Stimulated activated CD8-positive, alpha-beta memory T cell treated with anti-CD3 and anti-CD28 coated beads, Interleukin-4, amount 100 ng/mL, for 24 hours (primary cell): ENCODE results near the gene CENPP.

Experiments
- DNase-seq: peaks from one replicate; pipeline ENCODE4 v3.0.0-alpha.2; 2020; ENCODE audit warnings: low read depth

The CENPP gene

DNA sequence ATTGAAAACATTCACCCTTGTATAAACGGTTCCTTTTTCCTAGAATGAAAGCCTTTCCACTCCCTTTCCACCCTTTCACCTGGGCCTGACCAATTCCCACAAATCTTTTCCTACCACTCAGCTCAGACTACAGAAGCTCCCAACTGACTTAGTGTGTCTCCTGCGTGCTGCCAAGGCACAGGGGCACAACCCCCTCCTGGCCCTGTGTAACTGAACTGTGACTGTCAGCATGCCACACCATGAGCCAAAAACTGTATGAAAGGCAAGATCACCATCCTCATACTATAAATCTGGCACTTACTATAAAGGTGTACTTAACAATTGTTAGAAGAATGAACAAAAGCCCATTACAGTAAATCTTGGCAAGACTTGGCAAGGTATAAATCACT is 12.1 kb upstream of the CENPP start:
- no peak for DNase-seq

DNA sequence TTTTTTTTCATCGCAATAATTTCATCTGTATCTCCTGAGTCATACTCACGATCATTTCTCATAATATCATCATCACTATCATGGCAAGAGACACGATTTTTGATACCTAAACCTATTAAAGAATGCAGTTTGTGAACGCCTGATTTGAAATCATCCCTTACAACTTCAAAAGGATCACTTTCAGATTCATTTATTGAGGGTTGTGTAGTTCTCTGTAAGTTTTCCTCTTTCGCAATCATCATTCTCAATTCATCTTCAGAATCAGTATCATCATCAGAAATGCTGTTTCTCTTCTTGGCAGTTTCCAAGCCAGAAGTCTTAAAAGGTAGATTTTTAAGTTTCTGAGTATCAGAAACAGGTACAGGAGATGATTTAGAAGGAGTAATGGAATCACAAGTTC is 10.3 kb upstream of the CENPP start:
- DNase-seq: no peak

DNA sequence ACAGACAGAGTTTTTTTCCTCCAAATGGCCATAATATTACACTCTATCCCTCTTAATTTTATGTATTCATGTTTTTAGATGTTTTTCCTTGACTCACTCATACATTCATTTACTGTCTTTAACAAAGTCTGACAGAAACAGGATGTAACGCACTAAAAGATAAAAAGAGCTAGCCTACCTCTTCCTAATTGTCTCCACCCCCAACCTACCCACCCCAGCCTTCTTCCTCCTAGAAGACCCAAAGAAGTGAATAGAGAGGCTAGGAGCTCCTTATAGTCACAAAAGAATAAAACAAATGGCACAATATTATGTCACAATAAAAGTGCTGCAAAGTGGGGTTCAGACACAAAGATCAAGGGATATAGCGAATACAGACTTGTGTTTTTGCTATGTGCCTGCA is 1.3 kb upstream of the CENPP start:
- no peak for DNase-seq

DNA sequence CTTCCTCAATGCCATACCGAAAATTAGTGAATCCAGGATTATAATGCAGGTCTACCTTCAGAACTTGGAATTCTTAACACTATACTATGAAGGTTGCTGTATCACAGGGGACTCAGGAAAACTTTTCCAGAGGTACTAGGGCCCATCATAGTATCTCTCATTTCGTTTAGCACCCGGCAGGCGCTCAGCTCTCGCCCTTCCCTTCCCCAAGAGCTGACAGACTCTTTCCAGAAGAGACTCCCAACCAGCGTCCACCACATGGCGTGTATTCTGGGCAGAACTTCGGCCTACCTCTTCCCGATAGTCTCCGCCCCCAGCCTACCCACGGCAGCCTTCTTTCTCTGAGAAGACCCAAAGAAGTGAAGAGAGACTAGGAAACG is 874 bp upstream of the CENPP start:
- DNase-seq: no peak

DNA sequence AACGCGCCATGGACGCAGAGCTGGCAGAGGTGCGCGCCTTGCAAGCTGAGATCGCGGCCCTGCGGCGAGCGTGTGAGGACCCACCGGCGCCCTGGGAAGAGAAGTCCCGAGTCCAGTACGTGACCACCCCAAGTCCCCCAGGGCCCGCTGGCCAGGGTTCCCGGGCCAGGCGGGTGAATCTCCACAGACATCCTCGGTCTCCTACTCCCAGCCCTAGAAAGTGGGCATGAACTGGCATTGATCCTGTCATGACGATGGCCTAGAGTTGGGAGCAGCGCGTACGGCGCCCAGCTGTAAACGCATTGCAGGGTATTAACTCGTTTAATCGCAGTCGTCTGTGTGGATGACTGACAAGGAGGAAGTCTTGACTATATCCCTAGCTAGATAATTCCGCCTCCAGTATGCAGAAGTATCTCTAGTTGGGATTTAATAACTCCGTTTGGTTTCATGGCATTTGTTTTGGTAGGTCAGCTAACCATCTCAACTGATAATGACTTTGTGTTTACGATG is 293 bp downstream of the CENPP start:
- no peak for DNase-seq

DNA sequence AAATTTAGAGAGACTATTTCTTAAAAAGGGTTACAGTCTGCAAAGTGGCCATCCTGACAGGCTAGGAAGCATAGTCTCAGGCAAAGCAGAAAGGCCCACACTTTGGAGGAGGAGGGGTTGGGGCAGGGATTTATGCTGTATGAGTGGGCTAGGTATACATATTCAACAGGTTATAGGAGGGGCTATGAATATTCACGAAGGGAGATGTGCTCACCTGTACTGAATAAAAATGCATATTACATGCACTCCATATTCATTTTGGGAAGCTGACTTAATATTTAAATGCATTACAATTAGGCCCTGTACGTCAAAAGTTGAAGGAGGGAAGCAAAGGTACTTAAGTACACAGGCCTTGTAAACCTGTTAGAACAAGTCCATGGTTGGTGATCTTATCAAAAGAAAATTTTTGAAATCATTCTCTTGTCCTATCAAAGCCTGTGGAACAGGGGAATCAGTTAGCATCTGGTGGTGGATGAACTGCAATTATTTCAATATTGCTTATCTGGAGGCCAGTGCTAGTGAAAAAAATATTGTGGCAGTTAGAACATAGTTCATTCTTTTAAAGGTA is 1.6 kb downstream of the CENPP start:
- no peak for DNase-seq

DNA sequence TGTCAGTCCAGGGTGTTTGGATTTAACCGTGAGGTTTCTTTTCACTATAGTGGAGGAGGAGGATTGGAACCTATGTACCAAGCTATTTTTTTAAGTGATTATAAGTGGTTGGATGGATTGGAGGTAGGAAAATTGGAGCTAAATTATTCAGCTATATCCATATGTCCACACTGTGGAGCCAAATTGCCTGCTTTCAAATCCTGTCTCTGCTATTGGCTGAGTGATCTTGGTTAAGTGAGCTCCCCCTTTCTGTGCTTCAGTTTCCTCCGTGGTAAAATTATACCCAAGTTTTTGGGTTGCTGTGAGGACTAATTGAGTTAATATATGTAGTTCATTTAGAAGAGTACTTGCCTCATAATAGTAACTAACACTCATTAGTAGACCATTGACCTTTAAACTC is 2.5 kb downstream of the CENPP start:
- no peak for DNase-seq

DNA sequence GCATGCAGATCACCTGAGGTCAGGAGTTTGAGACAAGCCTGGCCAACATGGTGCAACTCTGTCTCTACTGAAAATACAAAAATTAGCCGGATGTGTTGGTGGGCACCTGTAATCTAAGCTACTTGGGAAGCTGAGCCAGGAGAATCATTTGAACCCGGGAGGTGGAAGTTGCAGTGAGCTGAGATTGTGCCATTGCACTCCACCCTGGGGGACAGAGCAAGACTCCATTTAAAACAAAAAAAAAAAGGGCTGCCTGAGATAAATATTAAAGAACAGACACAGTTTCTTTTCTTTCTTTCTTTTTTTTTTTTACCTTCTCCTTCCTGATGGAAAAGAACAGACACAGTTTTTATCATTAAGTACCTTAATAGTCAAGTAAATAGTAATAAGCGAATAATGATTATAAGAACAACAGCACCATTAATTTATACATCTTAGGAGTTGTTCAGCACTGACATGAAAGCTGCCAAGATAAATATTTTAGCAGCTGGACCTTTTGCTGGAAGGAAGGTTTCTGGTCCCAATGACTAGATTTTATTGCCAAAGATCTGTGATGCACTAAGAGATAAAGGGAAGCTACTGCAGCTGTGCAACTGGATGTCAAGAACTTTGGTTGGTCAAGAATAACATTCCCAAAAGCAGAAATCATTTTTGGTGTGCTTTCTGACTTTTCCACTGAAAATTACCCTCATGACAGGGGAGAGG is 7.0 kb downstream of the CENPP start:
- no peak for DNase-seq

DNA sequence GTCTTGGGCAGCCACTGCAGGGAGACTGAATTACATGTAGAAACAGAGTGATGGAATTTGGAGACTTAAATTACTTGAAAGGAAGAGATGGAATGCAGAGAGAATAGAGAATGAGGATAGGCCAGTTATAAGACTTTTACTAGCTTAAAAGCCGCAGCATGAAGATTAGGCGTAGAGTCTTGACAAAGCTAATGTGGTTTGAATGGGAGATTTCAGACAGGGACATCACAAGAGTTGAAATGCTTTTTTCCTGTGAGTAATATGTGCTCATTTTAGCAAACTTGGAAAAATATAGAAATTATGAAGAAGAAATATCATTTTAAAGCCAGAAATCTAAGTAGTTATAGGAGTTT is 7.5 kb downstream of the CENPP start:
- no peak for DNase-seq

DNA sequence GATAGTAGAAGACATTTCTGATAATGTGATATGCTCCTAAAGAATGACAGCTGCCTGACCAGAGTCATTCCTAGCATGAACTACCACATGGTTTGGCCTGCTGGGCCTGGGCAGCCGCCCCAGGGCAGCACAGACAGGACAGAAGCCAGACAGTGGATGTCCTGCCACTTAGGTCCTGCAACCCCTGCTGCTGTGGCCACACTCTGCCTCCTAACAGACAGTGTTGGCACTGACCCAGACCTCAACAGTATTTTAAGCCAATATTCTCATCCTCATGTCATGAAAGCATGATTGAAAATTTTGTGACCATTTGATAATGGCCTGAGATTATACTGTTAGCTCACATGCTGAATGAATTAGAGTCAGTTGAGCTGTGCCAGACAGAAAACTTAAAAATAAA is 15.8 kb downstream of the CENPP start:
- DNase-seq: no peak

DNA sequence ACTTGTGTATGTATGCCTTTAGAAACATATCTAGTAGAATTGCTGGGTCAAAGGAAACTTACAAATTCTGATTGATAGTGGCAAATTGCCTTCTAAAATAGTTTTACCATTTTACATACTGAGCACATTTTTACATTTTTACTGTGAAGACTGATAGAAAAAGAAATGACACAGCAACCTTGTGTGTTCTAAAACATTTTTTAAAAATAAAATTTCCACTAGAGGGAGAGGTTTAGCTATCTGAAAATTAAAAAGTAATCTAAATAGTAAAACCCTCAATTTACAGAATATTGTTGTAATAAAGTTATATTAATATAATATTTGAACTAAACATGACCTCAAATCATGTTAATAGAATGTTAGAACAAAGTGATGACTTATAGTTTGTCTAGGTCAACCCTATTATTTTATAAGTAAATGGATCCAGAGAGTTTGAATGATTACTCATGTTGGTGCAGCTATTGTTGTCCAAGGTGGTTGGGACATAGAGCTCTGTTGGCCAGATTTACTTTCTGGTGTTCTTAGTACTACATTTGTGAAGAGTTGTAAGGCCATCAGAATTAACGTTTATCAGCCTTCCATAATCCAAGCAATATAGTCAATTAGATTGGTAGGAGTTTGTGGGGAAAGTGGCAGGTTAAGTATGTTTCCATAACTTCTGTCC is 17.2 kb downstream of the CENPP start:
- no peak for DNase-seq

DNA sequence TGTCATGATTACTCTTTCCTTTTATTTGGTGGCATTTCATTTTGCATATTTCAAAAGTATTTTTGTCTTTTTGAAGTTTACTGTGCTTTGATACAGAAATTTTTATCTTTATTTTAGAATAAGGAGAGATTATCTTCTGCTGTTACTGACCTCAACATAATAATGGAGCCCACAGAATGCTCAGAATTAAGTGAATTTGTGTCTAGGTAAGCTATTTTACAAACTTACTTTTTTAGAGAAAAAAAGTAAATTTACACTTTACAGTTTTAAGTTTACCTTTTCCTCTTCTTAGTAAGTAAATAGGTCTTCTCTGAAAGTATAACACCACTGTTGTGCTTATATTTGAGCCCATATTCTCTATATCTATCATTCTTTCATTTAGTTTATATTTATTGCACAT is 19.8 kb downstream of the CENPP start:
- DNase-seq: no peak

DNA sequence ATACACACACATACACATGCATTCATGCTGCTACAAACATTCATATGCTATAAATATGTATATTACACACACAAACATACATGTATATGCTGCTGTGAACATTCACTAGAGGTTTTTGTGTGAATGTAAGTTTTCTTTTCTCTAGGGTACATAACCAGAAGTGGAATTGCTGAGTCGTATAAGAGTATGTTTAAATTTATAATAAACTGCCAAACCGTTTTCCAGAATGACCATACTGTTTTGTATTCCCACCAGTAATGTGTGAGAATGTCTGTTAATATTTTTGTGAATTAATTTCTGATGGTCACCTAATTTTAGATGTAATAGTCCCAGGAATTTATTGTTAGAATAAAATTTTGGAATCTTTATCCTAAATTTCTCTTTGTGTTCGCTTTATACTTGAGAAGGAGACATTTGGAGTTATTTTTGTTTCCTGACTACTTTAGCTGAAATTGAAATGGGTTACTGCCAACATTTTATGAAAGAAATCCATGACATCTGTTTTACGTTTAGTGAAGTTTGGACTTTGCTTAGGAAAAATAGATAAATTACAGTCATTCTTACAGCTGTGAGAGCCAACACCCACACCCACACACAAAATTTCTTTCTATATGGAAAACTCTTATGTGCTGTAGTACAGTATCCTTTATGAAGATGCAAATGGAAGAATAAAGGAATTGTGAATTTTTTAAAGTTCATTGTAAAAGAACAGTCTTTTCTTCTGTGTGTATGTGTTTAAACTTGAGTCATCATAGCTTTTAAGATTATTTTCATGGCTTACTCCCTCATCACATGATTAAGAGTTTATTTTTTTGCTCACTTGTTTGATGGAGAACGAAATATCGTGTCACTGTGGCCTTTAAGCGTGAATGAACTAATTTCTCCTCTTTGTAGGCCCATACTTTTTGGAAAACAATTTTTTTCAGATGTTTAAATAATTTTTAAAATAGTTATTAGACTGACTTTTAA is 24.3 kb downstream of the CENPP start:
- no peak for DNase-seq

DNA sequence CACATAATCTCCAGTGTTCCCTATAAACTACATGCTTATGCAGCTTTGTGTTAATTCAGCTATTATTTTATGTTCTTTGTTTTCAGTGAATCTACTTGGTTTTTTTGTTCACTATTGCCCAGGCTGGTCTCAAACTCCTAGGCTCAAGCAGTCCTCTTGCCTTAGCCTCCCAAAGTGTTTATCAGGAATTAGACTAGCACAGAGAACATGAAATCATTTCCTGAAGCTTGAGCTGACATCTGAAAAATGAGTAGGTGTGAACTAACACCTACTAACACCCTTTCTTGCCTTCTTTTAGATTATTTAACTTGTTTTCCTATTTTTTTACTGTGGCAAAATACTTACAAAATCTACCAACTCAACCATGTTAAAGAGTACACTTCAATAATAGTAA is 25.0 kb downstream of the CENPP start:
- DNase-seq: no peak

DNA sequence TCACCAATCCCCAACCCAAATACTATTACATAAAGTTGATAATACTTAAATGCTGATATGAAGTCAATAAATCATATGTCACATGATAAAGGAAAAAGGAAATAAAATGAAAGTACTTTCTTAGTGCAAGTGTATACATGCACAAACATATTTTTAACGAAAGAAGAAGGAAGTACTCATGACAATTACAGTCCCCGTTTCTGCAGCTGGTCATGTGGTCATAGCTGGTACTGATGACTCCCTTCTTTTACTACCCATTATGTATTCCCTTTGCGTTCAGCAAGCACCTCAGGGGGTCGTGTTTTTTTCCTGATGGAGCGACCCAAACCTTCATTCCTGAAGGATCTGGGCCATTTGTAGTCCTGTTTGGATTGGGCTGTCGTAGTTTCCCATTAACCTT is 27.3 kb downstream of the CENPP start:
- DNase-seq: no peak

DNA sequence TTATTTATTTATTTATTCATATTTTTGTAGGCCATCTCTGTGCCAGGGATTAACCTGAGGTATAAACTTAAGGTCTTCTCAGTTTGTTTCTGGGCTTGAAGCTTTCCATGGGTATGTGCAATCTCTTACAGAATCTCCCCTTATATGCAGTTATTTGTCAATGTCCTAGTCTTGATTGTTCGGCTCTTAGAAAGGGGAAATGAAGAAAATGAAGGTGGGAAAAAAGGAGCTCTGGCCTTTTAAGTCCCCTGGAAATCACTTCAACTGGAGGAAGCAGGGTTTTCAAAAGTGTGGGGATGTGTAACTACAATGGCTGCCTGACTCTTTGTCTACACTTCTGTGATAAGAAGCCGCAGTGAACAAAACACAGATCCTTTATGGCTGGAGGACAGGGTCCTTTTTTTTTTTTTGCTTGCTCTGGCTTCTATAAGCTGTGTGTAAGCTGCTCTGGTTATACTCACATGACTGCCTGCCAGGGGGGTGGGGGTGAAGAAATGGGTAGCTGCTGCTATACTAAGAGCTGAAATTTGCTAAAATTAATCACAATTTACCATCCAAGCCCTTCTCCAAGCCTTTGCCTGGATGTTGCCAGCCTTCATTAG is 33.7 kb downstream of the CENPP start:
- no peak for DNase-seq

DNA sequence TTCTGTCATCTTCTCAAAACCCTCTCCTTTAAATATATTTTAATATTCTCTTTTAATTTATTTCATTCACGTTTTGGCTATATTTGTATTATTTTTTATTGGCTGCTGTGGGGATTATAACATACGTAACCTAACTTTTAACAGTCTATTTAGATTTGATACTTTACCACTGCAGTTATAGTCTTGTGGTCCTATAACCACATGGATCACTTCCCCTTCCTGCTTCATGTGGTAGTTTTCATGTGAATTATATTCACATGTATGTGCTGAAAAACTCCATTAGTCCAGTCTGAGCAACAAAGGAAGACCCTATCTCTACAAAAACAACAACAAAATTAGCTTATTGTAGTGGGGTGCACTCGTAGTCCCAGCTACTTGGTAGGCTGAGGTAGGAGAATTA is 34.3 kb downstream of the CENPP start:
- DNase-seq: no peak

DNA sequence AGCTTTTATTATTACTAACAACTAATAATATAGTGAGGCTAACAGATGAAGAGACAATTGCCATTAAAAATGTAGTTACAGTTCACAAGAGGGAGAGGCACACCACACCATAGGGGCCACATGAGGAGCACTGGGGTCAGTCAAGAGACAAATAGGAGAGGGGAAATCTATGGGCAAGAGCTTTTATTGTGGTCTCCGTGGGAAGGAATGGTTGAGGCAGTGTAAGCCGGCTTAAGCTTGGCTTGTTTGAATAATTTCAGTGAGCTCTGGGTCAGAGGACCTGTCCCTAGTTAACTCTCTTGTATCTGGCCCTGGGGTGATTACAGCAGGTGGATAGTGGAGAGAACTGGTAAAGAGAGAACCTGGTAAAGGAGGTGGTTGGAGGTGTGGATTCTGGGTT is 43.3 kb downstream of the CENPP start:
- no peak for DNase-seq

DNA sequence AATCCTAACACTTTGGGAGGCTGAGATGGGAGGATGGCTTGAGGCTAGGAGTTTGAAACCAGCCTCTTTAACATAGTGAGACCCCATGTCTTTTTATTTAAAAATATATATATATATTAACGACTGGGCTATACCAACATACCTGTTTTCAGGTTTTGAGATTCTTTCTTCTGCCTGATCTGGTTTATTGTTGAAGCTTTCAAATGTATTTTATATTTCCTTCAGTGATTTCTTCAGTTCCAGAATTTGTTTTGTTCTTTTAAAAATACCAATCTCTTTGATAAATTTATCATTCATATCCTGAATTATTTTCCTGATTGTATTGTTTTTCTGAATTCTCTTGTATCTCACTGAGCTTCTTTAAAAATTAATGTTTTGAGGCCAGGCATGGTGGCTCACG is 47.4 kb downstream of the CENPP start:
- no peak for DNase-seq

DNA sequence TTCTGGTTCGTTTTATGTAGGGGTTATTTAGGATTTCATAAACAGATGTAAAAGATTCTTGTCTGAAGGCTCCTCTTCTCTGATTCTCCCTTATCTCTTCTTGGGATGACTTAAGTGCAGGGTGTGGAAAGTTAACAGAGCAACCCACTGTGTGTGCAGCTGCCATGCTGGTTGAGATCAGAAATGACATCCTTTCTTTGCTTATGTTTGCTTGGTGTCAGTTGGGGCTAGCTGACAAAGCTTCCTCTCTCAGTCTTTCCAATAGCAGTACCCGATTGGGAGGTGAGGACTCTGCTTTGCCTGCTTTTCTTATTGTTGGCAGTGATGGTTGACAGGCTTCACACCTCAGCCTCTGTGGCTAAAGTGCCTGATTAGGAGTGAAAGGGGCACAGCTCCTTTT is 52.1 kb downstream of the CENPP start:
- no peak for DNase-seq

DNA sequence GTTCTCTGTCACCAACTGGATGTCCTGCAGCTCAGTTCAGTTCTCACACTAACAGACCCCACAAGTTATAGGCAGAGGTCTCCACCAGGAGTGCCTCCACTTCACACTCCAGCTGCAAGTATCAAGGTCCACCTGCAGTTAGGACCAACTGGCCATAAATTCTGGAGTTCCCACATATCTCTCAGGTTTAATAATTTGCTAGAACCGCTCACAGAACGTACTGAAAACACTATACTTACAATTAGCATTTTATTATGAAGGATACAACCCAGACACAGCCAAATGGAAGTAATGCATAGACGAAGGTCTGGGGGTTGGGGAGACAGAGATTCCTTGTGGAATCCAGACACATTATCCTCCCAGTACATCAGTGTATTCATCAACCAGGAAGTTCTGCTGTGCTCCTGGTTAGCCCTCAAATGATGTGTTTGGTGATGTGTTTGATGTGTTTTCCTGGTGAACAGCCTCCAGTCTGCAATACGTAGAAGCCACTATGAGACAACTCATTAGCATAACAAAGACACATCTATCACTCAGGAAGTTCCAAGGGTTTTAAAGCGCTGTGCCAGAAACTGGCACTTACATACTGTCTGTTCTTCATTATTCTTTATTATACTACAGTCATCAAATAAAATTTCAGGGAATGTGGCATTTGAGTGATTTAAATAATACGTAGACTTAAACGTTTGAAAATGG is 53.3 kb downstream of the CENPP start:
- DNase-seq: no peak

DNA sequence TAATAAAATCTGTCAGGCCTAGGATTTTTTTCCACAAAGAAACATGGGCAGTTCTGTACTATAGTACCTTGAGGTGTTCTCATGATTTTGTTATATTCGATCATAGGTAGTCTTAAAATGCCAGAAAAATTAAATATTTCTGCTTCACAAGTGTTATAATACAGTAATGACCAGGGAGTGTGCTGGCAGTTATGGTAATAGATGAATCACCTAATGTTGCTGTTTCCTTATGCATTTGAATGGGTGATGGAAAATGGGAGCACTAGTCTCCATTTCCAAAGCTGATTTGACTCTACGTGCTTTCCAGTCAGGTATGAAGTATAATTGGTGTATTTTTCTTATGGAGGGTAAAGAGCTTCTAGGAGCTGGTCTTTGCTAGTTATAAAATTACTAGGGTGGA is 54.9 kb downstream of the CENPP start:
- DNase-seq: no peak
